ENCODE measurements around the gene ELFN1.

DNA sequence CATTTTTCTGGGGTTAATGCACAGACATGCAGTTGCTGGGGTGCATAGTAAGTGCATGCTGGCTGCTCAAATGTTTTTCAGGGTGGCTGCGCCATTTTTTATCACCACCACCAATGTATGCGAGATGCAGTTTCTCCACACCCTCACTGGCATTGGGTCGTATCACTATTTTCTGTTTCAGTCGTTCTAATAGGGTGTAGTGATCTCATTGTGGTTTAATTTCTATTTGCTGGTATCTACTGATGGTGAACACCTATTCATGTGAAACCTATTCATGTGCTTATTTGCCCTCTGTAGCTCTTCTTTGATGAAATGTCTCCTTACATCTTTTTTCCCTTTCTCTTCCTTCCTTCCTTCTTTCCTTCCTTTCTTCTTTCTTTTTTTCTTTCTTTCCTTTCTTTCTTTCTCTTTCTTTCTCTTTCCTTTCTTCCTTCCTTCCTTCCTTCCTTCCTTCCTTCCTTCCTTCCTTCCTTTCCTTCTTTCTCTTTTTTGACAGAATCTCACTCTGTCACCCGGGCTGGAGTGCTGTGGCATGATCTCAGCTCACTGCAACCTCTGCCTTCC lies 84.3 kb downstream of the ELFN1 start:
- TF ChIP-seq, protein P1, sequence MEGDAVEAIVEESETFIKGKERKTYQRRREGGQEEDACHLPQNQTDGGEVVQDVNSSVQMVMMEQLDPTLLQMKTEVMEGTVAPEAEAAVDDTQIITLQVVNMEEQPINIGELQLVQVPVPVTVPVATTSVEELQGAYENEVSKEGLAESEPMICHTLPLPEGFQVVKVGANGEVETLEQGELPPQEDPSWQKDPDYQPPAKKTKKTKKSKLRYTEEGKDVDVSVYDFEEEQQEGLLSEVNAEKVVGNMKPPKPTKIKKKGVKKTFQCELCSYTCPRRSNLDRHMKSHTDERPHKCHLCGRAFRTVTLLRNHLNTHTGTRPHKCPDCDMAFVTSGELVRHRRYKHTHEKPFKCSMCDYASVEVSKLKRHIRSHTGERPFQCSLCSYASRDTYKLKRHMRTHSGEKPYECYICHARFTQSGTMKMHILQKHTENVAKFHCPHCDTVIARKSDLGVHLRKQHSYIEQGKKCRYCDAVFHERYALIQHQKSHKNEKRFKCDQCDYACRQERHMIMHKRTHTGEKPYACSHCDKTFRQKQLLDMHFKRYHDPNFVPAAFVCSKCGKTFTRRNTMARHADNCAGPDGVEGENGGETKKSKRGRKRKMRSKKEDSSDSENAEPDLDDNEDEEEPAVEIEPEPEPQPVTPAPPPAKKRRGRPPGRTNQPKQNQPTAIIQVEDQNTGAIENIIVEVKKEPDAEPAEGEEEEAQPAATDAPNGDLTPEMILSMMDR (IDR thresholded peaks at IDR 0.05) = no peak
- TF ChIP-seq POLR2AphosphoS5 (IDR thresholded peaks at IDR 0.05; ENCODE audit: insufficient read depth in 1 of 2, low read depth in 1 of 2) = no peak
- TF ChIP-seq POLR2A (IDR thresholded peaks at IDR 0.05) = no peak
